Panc1 (cell line): ENCODE measurements around the gene NSMCE3. TPM values are rescaled to one million over a fixed set of nuclear protein-coding genes. Genes with fewer than 3 reads are reported as not detected.

Experiments
- ATAC-seq: fragments of 200-7000 bp; cut with Tn5 transposase; 2 replicates; pipeline ENCODE4 v1.9.1; 2020; ENCODE audit warnings: mild to moderate bottlenecking, moderate library complexity
- BruUV-seq: library from RNA; stranded (reverse); fragments of 400-500 nt; replicated peaks from 2 replicates; lab custom pipeline; 2021; lab: Mats Ljungman, UMichigan
- CTCF ChIA-PET: fragments of 300-600 bp; sonication (Branson Sonifier 250); formaldehyde crosslinking; loops from one replicate; lab custom pipeline; 2022; ENCODE audit warnings: antibody characterized with exemption; lab: Charles Lee
- POLR2A ChIA-PET: fragments of 300-600 bp; sonication (Branson Sonifier 250); formaldehyde crosslinking; loops from one replicate; lab custom pipeline; 2022; ENCODE audit warnings: antibody characterized with exemption; lab: Charles Lee
- DNase-seq: peaks from one replicate; pipeline ENCODE4 v3.0.0-alpha.2; 2010; ENCODE audit warnings: low read depth, low spot score
- H3K27ac ChIP-seq: 2 replicates; pipeline ENCODE4 v1.5.1; 2011; ENCODE audit warnings: mild to moderate bottlenecking, low read length, inconsistent platforms
- H3K27me3 ChIP-seq: fragments of 200-500 bp; sonication (Bioruptor generic); 2 replicates; pipeline ENCODE4 v1.6.0; 2014; ENCODE audit warnings: low read length, inconsistent platforms; ENCODE audit not compliant: control insufficient read depth, insufficient read depth
- H3K36me3 ChIP-seq: fragments of 200-500 bp; sonication (Bioruptor generic); 2 replicates; pipeline ENCODE4 v1.5.1; 2014; ENCODE audit warnings: inconsistent platforms, mild to moderate bottlenecking, low read length, moderate library complexity; ENCODE audit not compliant: control insufficient read depth, insufficient read depth
- H3K4me1 ChIP-seq: 2 replicates; pipeline ENCODE4 v1.5.1; 2011; ENCODE audit warnings: inconsistent platforms, mild to moderate bottlenecking, low read length, moderate library complexity; ENCODE audit not compliant: control insufficient read depth, insufficient read depth
- H3K4me3 ChIP-seq, 2 experiments: 2 replicates each; pipeline ENCODE4 v1.5.1; 2011 to 2012; ENCODE audit warnings: low read depth in 2 of 2, low read length in 2 of 2, mild to moderate bottlenecking in 2 of 2, inconsistent platforms in 1 of 2, moderate library complexity in 1 of 2
- H3K9me3 ChIP-seq: fragments of 200-500 bp; sonication (Bioruptor generic); 2 replicates; pipeline ENCODE4 v1.5.1; 2014; ENCODE audit warnings: low read depth, mild to moderate bottlenecking, inconsistent platforms, low read length, moderate library complexity; ENCODE audit not compliant: control insufficient read depth, insufficient read depth
- CTCF ChIP-seq: fragments of 450-650 bp; IDR thresholded peaks from 2 replicates; pipeline ENCODE4 v1.5.1; 2017; ENCODE audit warnings: mild to moderate bottlenecking
- POLR2AphosphoS5 ChIP-seq: IDR thresholded peaks from 2 replicates; pipeline ENCODE4 v1.6.1; 2012; ENCODE audit warnings: mild to moderate bottlenecking, low read depth, low read length, moderate library complexity
- REST ChIP-seq, 2 experiments: IDR thresholded peaks; 2 replicates each; pipeline ENCODE4 v1.6.1; 2011 to 2012; ENCODE audit warnings: low read depth in 2 of 2, control low read depth in 1 of 2, low read length in 1 of 2, mild to moderate bottlenecking in 1 of 2, moderate library complexity in 1 of 2; ENCODE audit not compliant: insufficient read depth in 1 of 2
- SIN3A ChIP-seq: IDR thresholded peaks from 2 replicates; pipeline ENCODE4 v1.6.1; 2012; ENCODE audit warnings: low read depth, mild to moderate bottlenecking, low read length, moderate library complexity, borderline replicate concordance; ENCODE audit not compliant: insufficient read depth
- TCF7L2 ChIP-seq: IDR thresholded peaks from 2 replicates; pipeline ENCODE4 v1.6.1; 2011; ENCODE audit warnings: mild to moderate bottlenecking, low read depth, low read length, inconsistent platforms
- in situ Hi-C: cut with HindIII; loops from 2 replicates; pipeline ENCODE4 v1.10.0; 2016; ENCODE audit warnings: low sequenced_read_pairs, low pct_unique_long_range_greater_than_20kb
- intact Hi-C: fragments of 100-400 bp; cut with micrococcal nuclease; formaldehyde crosslinking; loops from one replicate; pipeline ENCODE4 v1.10.0; 2022; ENCODE audit not compliant: unreplicated experiment
- total RNA-seq: library from RNA; stranded (reverse); gene quantifications from one replicate; pipeline ENCODE4 v1.2.1, GENCODE V29; 2021; ENCODE audit not compliant: unreplicated experiment

Gene NSMCE3
- total RNA-seq, 1 experiment from 2014 or later = 5.5 TPM

GRCh38 chr15:29305556-29305955 is 35.9 kb upstream of the NSMCE3 start:
- H3K36me3 ChIP-seq = no peaks in the 10 kb centered on the region
- DNase-seq = no peak
- H3K27me3 ChIP-seq = peaks cover 2% of the 10 kb centered on the region; the same call in 1 of the 2 replicates
- ChIA-PET CTCF (interaction anchor here (0.6 to 1.1 kb wide), 2 partner anchors 165 to 166 kb away, joined by 4 to 7 read pairs; no protein-coding TSS in a partner anchor), POLR2A (no interaction called here)
- TF ChIP-seq POLR2AphosphoS5 = no peak
- TF ChIP-seq CTCF = no peak
- no peak for TF ChIP-seq TCF7L2
- TF ChIP-seq REST (IDR thresholded peaks at IDR 0.05; ENCODE audit: insufficient read depth in 1 of 2, low read depth in 2 of 2, low read length in 1 of 2) = no peak
- TF ChIP-seq SIN3A = no peak
- H3K27ac ChIP-seq = no peak overlapping the region
- no peaks in the 10 kb centered on the region for H3K4me1 ChIP-seq
- no peaks in the 10 kb centered on the region for H3K9me3 ChIP-seq
- BruUV-seq = no TSS peak
- intact Hi-C loops = no loop called here
- no peak overlapping the region for H3K4me3 ChIP-seq
- no peak for ATAC-seq
- in situ Hi-C loops = no loop called here

- H3K27me3 ChIP-seq = peaks cover 2% of the 10 kb centered on the region; the same call in 1 of the 2 replicates
- no peaks in the 10 kb centered on the region for H3K36me3 ChIP-seq
- no peaks in the 10 kb centered on the region for H3K9me3 ChIP-seq
- H3K27ac ChIP-seq = no peak overlapping the region
- in situ Hi-C loops (no loop called here), intact Hi-C loops (no loop called here)
- ChIA-PET POLR2A (no interaction called here), CTCF (no interaction called here)
- no peak for ATAC-seq
- H3K4me1 ChIP-seq = no peaks in the 10 kb centered on the region
- no TSS peak for BruUV-seq
- H3K4me3 ChIP-seq = no peak overlapping the region
- no peak for DNase-seq
- TF ChIP-seq REST (IDR thresholded peaks at IDR 0.05; ENCODE audit: insufficient read depth in 1 of 2, low read depth in 2 of 2, low read length in 1 of 2) (no peak), POLR2AphosphoS5 (no peak), CTCF (no peak), SIN3A (no peak), TCF7L2 (no peak)
Measured at GRCh38 chr15:29302871-29303270, 33.2 kb upstream of the NSMCE3 start.
